ENCODE data around the gene CACFD1. TPM values are rescaled to one million over a fixed set of nuclear protein-coding genes. Genes with fewer than 3 reads are reported as not detected.

CACFD1 gene
- total RNA-seq, 1 experiment from 2014 or later, result 7.5 TPM

DNA sequence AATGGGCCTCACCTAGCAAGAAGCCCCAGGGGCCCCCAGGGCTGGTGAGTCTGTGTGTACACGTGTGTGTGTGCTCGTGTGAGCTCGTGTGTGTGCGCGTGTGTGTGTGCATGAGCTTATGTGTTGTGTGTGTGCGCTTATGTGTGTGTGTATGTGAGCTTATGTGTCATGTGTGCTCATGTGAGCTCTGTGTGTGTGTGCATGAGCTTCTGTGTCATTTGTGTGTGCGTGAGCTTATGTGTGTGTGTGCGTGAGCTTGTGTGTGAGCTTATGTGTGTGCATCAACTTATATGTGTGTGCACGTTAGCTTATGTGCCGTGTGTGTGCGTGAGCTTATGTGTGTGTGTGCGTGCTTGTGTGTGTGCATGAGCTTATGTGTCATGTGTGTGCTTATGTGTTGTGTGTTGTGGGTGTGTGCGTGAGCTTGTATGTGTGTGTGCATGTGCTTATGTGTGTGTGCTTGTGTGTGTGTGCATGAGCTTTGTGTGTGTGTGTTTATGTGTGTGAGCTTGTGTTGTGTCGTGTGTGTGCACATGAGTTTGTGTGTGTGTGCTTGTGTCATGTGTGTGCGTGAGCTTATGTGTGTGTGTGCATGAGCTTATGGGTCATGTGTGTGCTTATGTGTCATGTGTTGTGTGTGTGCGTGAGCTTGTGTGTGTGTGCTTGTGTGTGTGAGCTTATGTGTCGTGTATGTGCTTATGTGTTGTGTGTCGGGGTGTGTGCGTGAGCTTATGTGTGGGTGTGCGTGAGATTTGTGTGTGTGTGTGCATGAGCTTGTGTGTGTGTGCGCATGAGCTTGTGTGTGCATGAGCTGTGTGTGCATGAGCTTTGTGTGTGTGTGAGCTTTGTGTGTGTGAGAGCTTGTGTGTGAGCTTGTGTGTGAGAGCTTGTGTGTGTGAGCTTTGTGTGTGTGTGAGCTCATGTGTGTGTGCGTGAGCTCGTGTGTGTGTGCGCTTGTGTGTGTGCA lies 35.8 kb downstream of the CACFD1 start:
- Histone ChIP-seq H4K20me1 (ENCODE audit: low read length) (no peaks in the 10 kb centered on the region), H3K4me3 (ENCODE audit: low read length) (no peak overlapping the region), H3K79me2 (ENCODE audit: low read length) (no peaks in the 10 kb centered on the region), H3K9me3 (ENCODE audit: low read length) (no peaks in the 10 kb centered on the region), H3K27me3 (ENCODE audit: low read length) (no peaks in the 10 kb centered on the region), H3K9me2 (replicated peaks; ENCODE audit: low read length) (no peaks in the 10 kb centered on the region), H3K27ac (ENCODE audit: low read length) (no peak overlapping the region), H3K4me2 (ENCODE audit: low read length) (no peak overlapping the region), H3K4me1 (ENCODE audit: insufficient read depth, low read length) (no peaks in the 10 kb centered on the region), H3F3A (ENCODE audit: low read length, unreplicated experiment) (no peaks in the 10 kb centered on the region), H3K36me3 (ENCODE audit: low read depth, low read length) (no peaks in the 10 kb centered on the region), H3K9ac (ENCODE audit: low read length) (no peak overlapping the region), H2AFZ (ENCODE audit: low read length) (no peak overlapping the region)
- no peak for ATAC-seq
- BruUV-seq (replicated peaks), result no TSS peak
- CTCF ChIA-PET, result no interaction called here
- TF ChIP-seq EZH2phosphoT487 (IDR thresholded peaks at IDR 0.05; ENCODE audit: borderline replicate concordance, low read length), result no peak
- TF ChIP-seq, protein P1, sequence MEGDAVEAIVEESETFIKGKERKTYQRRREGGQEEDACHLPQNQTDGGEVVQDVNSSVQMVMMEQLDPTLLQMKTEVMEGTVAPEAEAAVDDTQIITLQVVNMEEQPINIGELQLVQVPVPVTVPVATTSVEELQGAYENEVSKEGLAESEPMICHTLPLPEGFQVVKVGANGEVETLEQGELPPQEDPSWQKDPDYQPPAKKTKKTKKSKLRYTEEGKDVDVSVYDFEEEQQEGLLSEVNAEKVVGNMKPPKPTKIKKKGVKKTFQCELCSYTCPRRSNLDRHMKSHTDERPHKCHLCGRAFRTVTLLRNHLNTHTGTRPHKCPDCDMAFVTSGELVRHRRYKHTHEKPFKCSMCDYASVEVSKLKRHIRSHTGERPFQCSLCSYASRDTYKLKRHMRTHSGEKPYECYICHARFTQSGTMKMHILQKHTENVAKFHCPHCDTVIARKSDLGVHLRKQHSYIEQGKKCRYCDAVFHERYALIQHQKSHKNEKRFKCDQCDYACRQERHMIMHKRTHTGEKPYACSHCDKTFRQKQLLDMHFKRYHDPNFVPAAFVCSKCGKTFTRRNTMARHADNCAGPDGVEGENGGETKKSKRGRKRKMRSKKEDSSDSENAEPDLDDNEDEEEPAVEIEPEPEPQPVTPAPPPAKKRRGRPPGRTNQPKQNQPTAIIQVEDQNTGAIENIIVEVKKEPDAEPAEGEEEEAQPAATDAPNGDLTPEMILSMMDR (conservative IDR thresholded peaks at IDR 0.05; ENCODE audit: low read depth, low read length), result no peak
- no peak for TF ChIP-seq EZH2 (IDR thresholded peaks at IDR 0.05; ENCODE audit: low read length, unreplicated experiment)
- intact Hi-C loops (cut with micrococcal nuclease), result no loop called here
- DNase-seq, result no peak
- POLR2A ChIA-PET (ENCODE audit: unreplicated experiment), result no interaction called here

DNA sequence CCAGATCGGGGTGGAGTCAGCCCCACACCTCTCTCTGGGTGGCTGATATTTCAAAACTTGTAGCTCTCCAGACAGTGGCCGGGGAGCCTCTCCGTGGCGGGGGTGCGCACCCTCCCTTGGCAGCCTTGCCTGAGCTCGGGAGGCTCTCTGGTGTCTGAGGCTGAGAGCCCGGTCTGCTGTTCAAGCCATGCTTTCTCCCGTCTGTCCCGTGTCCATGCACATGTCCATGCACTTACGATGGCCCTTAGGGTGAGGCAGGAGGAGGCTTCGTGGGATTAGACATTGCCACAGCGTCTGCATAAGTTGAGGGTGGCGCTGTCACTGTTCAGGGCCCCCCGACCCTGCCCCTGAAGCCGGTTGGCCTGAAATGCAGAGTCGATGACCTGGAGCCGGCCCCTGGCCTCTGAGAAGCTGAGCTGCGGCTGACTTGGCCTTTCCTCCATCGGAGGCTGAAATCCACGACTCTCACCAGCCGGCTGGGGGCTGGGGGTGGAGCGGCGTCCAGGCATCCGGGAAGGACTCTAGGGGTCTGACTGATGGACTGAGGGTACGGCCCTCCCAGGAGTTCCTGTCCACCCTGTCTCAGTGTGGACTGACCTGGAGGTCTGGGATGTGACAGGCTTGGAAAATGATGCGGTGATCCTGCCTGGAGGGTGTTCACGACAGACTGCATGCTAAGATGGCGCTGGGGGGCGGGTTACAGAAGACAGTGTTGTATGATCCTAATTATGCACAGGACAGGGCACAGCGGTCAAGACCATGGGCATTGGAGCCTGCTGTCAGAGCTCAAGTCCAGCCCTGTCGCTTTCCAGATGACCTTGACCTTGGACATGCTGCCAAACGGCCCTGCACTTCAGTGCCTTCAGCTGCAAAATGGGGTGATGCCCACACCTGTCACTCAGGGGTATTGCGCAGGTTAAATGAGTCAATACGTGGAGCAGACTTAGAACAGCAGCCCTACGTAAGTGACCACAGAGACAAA lies 37.4 kb downstream of the CACFD1 start:
- no TSS peak for BruUV-seq (replicated peaks)
- Histone ChIP-seq H3K9ac (ENCODE audit: low read length) (no peak overlapping the region), H3K27me3 (ENCODE audit: low read length) (no peaks in the 10 kb centered on the region), H4K20me1 (ENCODE audit: low read length) (no peaks in the 10 kb centered on the region), H3K4me2 (ENCODE audit: low read length) (no peak overlapping the region), H3K27ac (ENCODE audit: low read length) (no peak overlapping the region), H2AFZ (ENCODE audit: low read length) (no peak overlapping the region), H3K79me2 (ENCODE audit: low read length) (no peaks in the 10 kb centered on the region), H3K9me2 (replicated peaks; ENCODE audit: low read length) (no peaks in the 10 kb centered on the region), H3K9me3 (ENCODE audit: low read length) (0 out of 2 replicates have a peak, but pooled peaks cover 6% of the 10 kb centered on the region), H3K4me1 (ENCODE audit: insufficient read depth, low read length) (no peaks in the 10 kb centered on the region), H3K4me3 (ENCODE audit: low read length) (no peak overlapping the region), H3F3A (ENCODE audit: low read length, unreplicated experiment) (no peaks in the 10 kb centered on the region), H3K36me3 (ENCODE audit: low read depth, low read length) (no peaks in the 10 kb centered on the region)
- TF ChIP-seq EZH2 (IDR thresholded peaks at IDR 0.05; ENCODE audit: low read length, unreplicated experiment), result no peak
- no peak for TF ChIP-seq EZH2phosphoT487 (IDR thresholded peaks at IDR 0.05; ENCODE audit: borderline replicate concordance, low read length)
- TF ChIP-seq, protein P1 (conservative IDR thresholded peaks at IDR 0.05; ENCODE audit: low read depth, low read length), result no peak
- DNase-seq (no peak), ATAC-seq (no peak)
- ChIA-PET CTCF (no interaction called here), POLR2A (ENCODE audit: unreplicated experiment) (no interaction called here)
- intact Hi-C loops (cut with micrococcal nuclease), result no loop called here
